Lung (tissue), 12 donors: ENCODE data around the gene ZNF319. TPM values are rescaled to one million over a fixed set of nuclear protein-coding genes. Genes with fewer than 3 reads are reported as not detected.

Experiments
- ATAC-seq: fragments of 200-7000 bp; cut with Tn5 transposase; one replicate; pipeline ENCODE4 v1.9.1; 2020; ENCODE audit warnings: moderate number of reproducible peaks; ENCODE audit not compliant: insufficient read depth, low FRiP score
- DNase-seq, 3 donors: peaks; one replicate each; pipeline ENCODE4 v3.0.0-alpha.2; 2013 to 2017
- H3K27ac ChIP-seq, 2 donors: one replicate each; pipeline ENCODE4 v1.5.1; 2013; ENCODE audit warnings: mild to moderate bottlenecking in 2 of 2, moderate library complexity in 2 of 2, control low read depth in 1 of 2, inconsistent platforms in 1 of 2, low read depth in 1 of 2, low read length in 1 of 2
- H3K27me3 ChIP-seq, 3 donors: one replicate each; pipeline ENCODE4 v1.5.1; 2013; ENCODE audit warnings: low read length in 2 of 3; ENCODE audit not compliant: control insufficient read depth in 3 of 3, insufficient read depth in 3 of 3
- H3K36me3 ChIP-seq, 4 donors: one replicate each; pipeline ENCODE4 v1.5.1; 2013; ENCODE audit warnings: low read length in 4 of 4, mild to moderate bottlenecking in 1 of 4, moderate library complexity in 1 of 4; ENCODE audit not compliant: control insufficient read depth in 4 of 4, insufficient read depth in 4 of 4
- H3K4me1 ChIP-seq, 5 donors: one replicate each; pipeline ENCODE4 v1.5.1; 2013; ENCODE audit warnings: low read length in 5 of 5, mild to moderate bottlenecking in 2 of 5, moderate library complexity in 1 of 5; ENCODE audit not compliant: control insufficient read depth in 5 of 5, insufficient read depth in 5 of 5
- H3K4me3 ChIP-seq: one replicate; pipeline ENCODE4 v1.5.1; 2013; ENCODE audit warnings: mild to moderate bottlenecking, control low read depth, moderate library complexity
- H3K9ac ChIP-seq, 2 donors: one replicate each; pipeline ENCODE4 v1.5.1; 2013; ENCODE audit warnings: low read length in 2 of 2, control low read depth in 1 of 2; ENCODE audit not compliant: insufficient read depth in 1 of 2
- H3K9me3 ChIP-seq, 4 donors: one replicate each; pipeline ENCODE4 v1.5.1; 2013; ENCODE audit warnings: low read length in 3 of 4, mild to moderate bottlenecking in 1 of 4, moderate library complexity in 1 of 4; ENCODE audit not compliant: control insufficient read depth in 4 of 4, insufficient read depth in 3 of 4
- CTCF ChIP-seq: IDR thresholded peaks from 2 replicates; pipeline ENCODE4 v1.5.1; 2012; ENCODE audit warnings: mild to moderate bottlenecking; ENCODE audit errors: control extremely low read depth, extremely low read depth
- WGBS, 2 donors: extraction: QIAGEN DNeasy Blood & Tissue Kit; methylation state at CpG; one replicate each; pipeline ENCODE4 v1.1.7; 2013; 5-methylcytosine and 5-hydroxymethylcytosine counted together
- polyA plus RNA-seq, 2 donors: library from polyadenylated mRNA; stranded (reverse); fragments of 200-250 nt; gene quantifications; one replicate each; pipeline ENCODE4 v1.2.1, GENCODE V29; 2013
- total RNA-seq, 2 donors: library from RNA; depleted of rRNA in 1 of 2; stranded (reverse); fragments of >200 nt in 1 of 2; gene quantifications; one replicate each; pipeline ENCODE4 v1.2.1, GENCODE V29; 2014 to 2021
- donor health status: control.
- donor health status: control.
- donor health status: Bipolar disorder and iron deficiency.
- donor health status: healthy.
- donor health status: DM: yes; HTN: yes; CAD: no.

ZNF319 gene
- total and polyA plus RNA-seq, 4 donors, result 6.0 to 15.3 (median 9.6) TPM

GRCh38 chr16:57998486-57998885 is 2.0 kb downstream of the ZNF319 start:
- H3K9ac ChIP-seq, result no peak overlapping the region
- no peaks in the 10 kb centered on the region for H3K27me3 ChIP-seq
- 29 to 38% methylated on average over 8 of the region's 8 CpGs for WGBS, 2 donors
- H3K27ac ChIP-seq, result peak overlapping the region in 1 of 2 donors; percentile 93
- ATAC-seq, result peak; percentile 30
- no peaks in the 10 kb centered on the region for H3K9me3 ChIP-seq
- peaks cover 0 to 34% (median 10%) of the 10 kb centered on the region in 5 donors for H3K4me1 ChIP-seq
- H3K36me3 ChIP-seq, result peaks cover 6 to 33% (median 17%) of the 10 kb centered on the region in 4 donors
- H3K4me3 ChIP-seq, result no peak overlapping the region
- no peak for TF ChIP-seq CTCF
- DNase-seq, result no peak

GRCh38 chr16:57997528-57998265 is 2.8 kb downstream of the ZNF319 start:
- Histone ChIP-seq H3K4me3 (no peak overlapping the region), H3K9me3 (no peaks in the 10 kb centered on the region), H3K4me1 (peaks cover 0 to 38% (median 10%) of the 10 kb centered on the region in 5 donors), H3K36me3 (peaks cover 5 to 33% (median 18%) of the 10 kb centered on the region in 4 donors), H3K27ac (no peak overlapping the region), H3K9ac (no peak overlapping the region), H3K27me3 (no peaks in the 10 kb centered on the region)
- 95 to 96% methylated on average over 36 of the region's 36 CpGs for whole genome bisulfite sequencing, 2 donors
- ATAC-seq (no peak), DNase-seq (no peak)
- no peak for TF ChIP-seq CTCF

- H3K4me1 ChIP-seq, result peaks cover 0 to 38% (median 10%) of the 10 kb centered on the region in 5 donors
- WGBS, 2 donors, result 97% methylated on average over 35 of the region's 35 CpGs
- DNase-seq, result no peak
Measured at GRCh38 chr16:57997176-57997527, 3.3 kb downstream of the ZNF319 start.

More at GRCh38 chr16:57997176-57997527, 3.3 kb downstream of the ZNF319 start:
- ATAC-seq, result no peak
- no peaks in the 10 kb centered on the region for H3K9me3 ChIP-seq
- TF ChIP-seq CTCF, result no peak
- no peak overlapping the region for H3K4me3 ChIP-seq
- H3K9ac ChIP-seq, result no peak overlapping the region
- H3K27me3 ChIP-seq, result no peaks in the 10 kb centered on the region
- H3K36me3 ChIP-seq, result peaks cover 2 to 33% (median 18%) of the 10 kb centered on the region in 4 donors
- no peak overlapping the region for H3K27ac ChIP-seq
